OCI-LY1 (cell line): ENCODE data around the gene ALDH5A1.

Experiments
- EZH2 ChIP-seq: fragments of 200-600 bp; sonication (generic), shearing (Covaris generic); IDR thresholded peaks from 2 replicates; pipeline ENCODE4 v1.8.0; 2017; ENCODE audit warnings: borderline replicate concordance, mixed run types, mild to moderate bottlenecking, antibody characterized with exemption, low read length, moderate library complexity, mixed read lengths
- TF ChIP-seq, protein P1 (sequence below): fragments of 200-600 bp; sonication (generic), shearing (Covaris generic); IDR thresholded peaks from 2 replicates; pipeline ENCODE4 v1.5.1; 2017; ENCODE audit warnings: mild to moderate bottlenecking, antibody characterized with exemption, low read length, moderate library complexity, mixed read lengths

- TF ChIP-seq, protein P1, sequence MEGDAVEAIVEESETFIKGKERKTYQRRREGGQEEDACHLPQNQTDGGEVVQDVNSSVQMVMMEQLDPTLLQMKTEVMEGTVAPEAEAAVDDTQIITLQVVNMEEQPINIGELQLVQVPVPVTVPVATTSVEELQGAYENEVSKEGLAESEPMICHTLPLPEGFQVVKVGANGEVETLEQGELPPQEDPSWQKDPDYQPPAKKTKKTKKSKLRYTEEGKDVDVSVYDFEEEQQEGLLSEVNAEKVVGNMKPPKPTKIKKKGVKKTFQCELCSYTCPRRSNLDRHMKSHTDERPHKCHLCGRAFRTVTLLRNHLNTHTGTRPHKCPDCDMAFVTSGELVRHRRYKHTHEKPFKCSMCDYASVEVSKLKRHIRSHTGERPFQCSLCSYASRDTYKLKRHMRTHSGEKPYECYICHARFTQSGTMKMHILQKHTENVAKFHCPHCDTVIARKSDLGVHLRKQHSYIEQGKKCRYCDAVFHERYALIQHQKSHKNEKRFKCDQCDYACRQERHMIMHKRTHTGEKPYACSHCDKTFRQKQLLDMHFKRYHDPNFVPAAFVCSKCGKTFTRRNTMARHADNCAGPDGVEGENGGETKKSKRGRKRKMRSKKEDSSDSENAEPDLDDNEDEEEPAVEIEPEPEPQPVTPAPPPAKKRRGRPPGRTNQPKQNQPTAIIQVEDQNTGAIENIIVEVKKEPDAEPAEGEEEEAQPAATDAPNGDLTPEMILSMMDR: no peak
- TF ChIP-seq EZH2: no peak
These were observed 45.4 kb downstream of the ALDH5A1 start for GRCh38 chr6:24540197-24540596.
